ENCODE measurements around the gene ASXL2. TPM values are rescaled to one million over a fixed set of nuclear protein-coding genes. Genes with fewer than 3 reads are reported as not detected.

The ASXL2 gene
- total RNA-seq, 1 donor from 2014 or later, result 22.7 TPM

DNA sequence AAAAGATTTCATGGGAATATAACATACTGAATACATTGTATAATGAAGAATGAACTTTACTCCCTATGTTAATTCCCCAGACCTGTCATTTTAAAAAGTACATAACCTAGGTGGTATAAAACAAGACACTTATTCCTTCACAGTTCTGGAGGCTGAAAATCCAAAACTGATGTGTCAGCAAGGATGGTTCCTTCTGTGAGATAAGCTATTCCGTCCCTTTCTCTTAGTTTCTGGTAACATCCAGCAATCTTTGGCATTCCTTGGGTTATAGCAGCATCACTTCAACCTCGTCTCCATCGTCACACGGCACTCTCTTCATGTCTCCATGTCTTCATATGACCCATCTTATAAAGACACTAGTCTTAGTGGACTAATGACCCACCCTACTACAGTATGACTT, 93.9 kb downstream of the ASXL2 start:
- no peak overlapping the region for H3K27ac Mint-ChIP-seq (ENCODE audit: unreplicated experiment)
- no peaks in the 10 kb centered on the region for H3K9me3 Mint-ChIP-seq
- no peak overlapping the region for H3K4me3 Mint-ChIP-seq
- H3K27me3 Mint-ChIP-seq (ENCODE audit: low read depth), result no peaks in the 10 kb centered on the region
- no peak for DNase-seq (ENCODE audit: low read depth, low spot score)
- TF ChIP-seq, protein P1, sequence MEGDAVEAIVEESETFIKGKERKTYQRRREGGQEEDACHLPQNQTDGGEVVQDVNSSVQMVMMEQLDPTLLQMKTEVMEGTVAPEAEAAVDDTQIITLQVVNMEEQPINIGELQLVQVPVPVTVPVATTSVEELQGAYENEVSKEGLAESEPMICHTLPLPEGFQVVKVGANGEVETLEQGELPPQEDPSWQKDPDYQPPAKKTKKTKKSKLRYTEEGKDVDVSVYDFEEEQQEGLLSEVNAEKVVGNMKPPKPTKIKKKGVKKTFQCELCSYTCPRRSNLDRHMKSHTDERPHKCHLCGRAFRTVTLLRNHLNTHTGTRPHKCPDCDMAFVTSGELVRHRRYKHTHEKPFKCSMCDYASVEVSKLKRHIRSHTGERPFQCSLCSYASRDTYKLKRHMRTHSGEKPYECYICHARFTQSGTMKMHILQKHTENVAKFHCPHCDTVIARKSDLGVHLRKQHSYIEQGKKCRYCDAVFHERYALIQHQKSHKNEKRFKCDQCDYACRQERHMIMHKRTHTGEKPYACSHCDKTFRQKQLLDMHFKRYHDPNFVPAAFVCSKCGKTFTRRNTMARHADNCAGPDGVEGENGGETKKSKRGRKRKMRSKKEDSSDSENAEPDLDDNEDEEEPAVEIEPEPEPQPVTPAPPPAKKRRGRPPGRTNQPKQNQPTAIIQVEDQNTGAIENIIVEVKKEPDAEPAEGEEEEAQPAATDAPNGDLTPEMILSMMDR (conservative IDR thresholded peaks at IDR 0.05), result no peak
- H3K36me3 Mint-ChIP-seq (ENCODE audit: low read depth), result peaks cover 10% of the 10 kb centered on the region
- no peaks in the 10 kb centered on the region for H3K4me1 Mint-ChIP-seq

DNA sequence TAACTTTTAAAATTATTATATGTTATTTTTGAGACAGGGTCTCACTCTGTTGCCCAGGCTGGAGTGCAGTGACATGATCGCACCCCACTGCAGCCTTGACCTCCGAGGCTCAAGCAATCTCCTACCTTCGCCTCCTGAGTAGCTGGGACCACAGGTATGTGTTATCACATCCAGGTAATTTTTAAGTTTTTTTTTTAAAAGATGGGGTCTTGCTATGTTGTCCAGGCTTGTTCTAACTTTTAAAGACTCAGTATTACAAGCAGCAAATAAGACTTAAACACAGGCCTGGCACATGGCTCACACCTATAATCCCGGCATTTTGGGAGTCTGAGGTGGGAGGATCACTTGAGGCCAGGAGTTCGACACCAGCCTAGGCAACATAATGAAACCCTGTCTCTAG, 101.2 kb downstream of the ASXL2 start:
- peaks cover 4% of the 10 kb centered on the region for H3K36me3 Mint-ChIP-seq (ENCODE audit: low read depth)
- DNase-seq (ENCODE audit: low read depth, low spot score), result no peak
- no peak overlapping the region for H3K27ac Mint-ChIP-seq (ENCODE audit: unreplicated experiment)
- H3K4me1 Mint-ChIP-seq, result no peaks in the 10 kb centered on the region
- H3K4me3 Mint-ChIP-seq, result no peak overlapping the region
- no peaks in the 10 kb centered on the region for H3K9me3 Mint-ChIP-seq
- TF ChIP-seq, protein P1 (conservative IDR thresholded peaks at IDR 0.05), result no peak
- H3K27me3 Mint-ChIP-seq (ENCODE audit: low read depth), result no peaks in the 10 kb centered on the region

DNA sequence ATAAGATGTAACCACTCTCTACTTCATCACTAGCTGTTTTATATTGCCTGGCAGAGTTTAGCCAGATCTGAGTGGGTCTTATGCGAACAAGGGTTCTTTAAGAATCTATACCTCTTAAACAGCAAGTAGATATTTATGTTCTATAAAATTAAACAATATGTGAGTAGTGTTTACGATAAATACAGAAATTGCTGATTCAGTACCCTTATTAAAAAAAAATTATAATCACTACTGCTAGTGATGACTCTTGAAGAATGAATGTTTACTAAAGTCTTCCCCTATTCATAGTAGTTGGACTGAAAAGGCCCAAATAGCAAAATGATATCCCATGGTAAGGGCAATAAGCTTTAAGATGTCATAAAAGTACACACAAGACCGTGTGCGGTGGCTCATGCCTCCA, 106.2 kb downstream of the ASXL2 start:
- no peaks in the 10 kb centered on the region for H3K9me3 Mint-ChIP-seq
- no peaks in the 10 kb centered on the region for H3K27me3 Mint-ChIP-seq (ENCODE audit: low read depth)
- TF ChIP-seq, protein P1 (conservative IDR thresholded peaks at IDR 0.05), result no peak
- H3K27ac Mint-ChIP-seq (ENCODE audit: unreplicated experiment), result no peak overlapping the region
- no peak for DNase-seq (ENCODE audit: low read depth, low spot score)
- H3K4me1 Mint-ChIP-seq, result no peaks in the 10 kb centered on the region
- H3K36me3 Mint-ChIP-seq (ENCODE audit: low read depth), result peaks cover 9% of the 10 kb centered on the region
- no peak overlapping the region for H3K4me3 Mint-ChIP-seq

DNA sequence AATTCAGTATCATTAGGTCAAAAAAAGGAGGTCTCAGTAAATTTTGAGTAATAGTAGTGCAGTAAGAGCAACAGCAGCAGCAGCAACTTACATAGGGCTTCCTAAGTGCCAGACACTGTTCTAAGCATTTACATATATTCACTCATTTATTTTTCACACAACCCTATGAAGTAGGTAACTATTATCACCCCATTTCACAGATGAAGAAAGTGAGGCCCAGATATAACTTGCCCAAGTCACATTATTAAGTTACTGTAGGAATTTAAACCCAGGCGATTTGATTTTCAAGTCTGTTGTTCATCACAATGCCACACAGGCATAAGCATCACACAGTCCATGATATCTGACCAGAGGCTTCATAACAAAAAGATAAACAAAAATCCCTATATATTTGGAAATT, 114.7 kb downstream of the ASXL2 start:
- no peaks in the 10 kb centered on the region for H3K9me3 Mint-ChIP-seq
- TF ChIP-seq, protein P1 (conservative IDR thresholded peaks at IDR 0.05), result no peak
- no peak overlapping the region for H3K4me3 Mint-ChIP-seq
- H3K27ac Mint-ChIP-seq (ENCODE audit: unreplicated experiment), result no peak overlapping the region
- DNase-seq (ENCODE audit: low read depth, low spot score), result no peak
- no peaks in the 10 kb centered on the region for H3K4me1 Mint-ChIP-seq
- no peaks in the 10 kb centered on the region for H3K27me3 Mint-ChIP-seq (ENCODE audit: low read depth)
- peaks cover 4% of the 10 kb centered on the region for H3K36me3 Mint-ChIP-seq (ENCODE audit: low read depth)

DNA sequence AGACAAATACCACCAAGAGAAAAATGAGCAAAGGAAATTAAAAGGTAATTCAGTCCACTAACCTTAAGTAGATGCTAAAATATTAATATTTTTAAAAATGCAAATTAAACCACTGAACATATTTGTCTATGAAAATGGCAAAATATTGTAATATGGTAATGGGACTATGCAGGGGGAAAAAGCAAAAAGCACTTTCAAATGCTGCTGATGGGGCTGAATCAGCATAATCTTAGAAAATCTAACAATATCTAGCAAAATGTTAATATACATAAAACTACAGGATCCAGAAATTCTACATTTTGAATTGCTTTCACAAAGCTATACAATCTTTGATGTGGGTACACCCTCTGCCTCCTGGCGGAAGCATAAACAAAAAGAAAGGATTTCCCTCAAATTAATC, 118.0 kb downstream of the ASXL2 start:
- no peaks in the 10 kb centered on the region for H3K27me3 Mint-ChIP-seq (ENCODE audit: low read depth)
- no peak for DNase-seq (ENCODE audit: low read depth, low spot score)
- no peaks in the 10 kb centered on the region for H3K4me1 Mint-ChIP-seq
- H3K27ac Mint-ChIP-seq (ENCODE audit: unreplicated experiment), result no peak overlapping the region
- peaks cover 4% of the 10 kb centered on the region for H3K36me3 Mint-ChIP-seq (ENCODE audit: low read depth)
- TF ChIP-seq, protein P1 (conservative IDR thresholded peaks at IDR 0.05), result no peak
- no peaks in the 10 kb centered on the region for H3K9me3 Mint-ChIP-seq
- H3K4me3 Mint-ChIP-seq, result no peak overlapping the region

DNA sequence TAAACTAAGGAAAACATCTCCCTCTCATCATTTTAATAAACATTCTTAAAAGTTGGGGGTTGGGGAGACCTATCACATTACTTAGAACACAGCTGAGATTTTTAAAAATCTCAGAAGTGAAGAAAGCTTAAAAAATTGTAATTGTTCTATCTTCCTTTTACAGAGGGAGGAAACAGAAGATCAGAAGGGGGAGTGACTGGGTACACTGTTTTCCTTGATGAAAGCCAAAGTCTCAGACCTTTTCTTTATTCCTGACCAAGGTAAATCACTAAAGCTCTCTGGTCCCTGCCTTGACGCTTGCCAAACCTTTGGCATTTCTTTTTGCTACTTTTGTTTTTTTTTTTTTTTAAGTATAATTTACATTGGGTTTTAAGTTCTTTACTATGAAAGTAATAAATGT, 119.9 kb downstream of the ASXL2 start:
- no peaks in the 10 kb centered on the region for H3K9me3 Mint-ChIP-seq
- no peak overlapping the region for H3K4me3 Mint-ChIP-seq
- H3K4me1 Mint-ChIP-seq, result no peaks in the 10 kb centered on the region
- TF ChIP-seq, protein P1 (conservative IDR thresholded peaks at IDR 0.05), result no peak
- DNase-seq (ENCODE audit: low read depth, low spot score), result no peak
- no peak overlapping the region for H3K27ac Mint-ChIP-seq (ENCODE audit: unreplicated experiment)
- peaks cover 6% of the 10 kb centered on the region for H3K36me3 Mint-ChIP-seq (ENCODE audit: low read depth)
- no peaks in the 10 kb centered on the region for H3K27me3 Mint-ChIP-seq (ENCODE audit: low read depth)

All from neural crest cell (in vitro differentiated cells).